Measurements from ENCODE around the gene RAPGEF5.

DNA sequence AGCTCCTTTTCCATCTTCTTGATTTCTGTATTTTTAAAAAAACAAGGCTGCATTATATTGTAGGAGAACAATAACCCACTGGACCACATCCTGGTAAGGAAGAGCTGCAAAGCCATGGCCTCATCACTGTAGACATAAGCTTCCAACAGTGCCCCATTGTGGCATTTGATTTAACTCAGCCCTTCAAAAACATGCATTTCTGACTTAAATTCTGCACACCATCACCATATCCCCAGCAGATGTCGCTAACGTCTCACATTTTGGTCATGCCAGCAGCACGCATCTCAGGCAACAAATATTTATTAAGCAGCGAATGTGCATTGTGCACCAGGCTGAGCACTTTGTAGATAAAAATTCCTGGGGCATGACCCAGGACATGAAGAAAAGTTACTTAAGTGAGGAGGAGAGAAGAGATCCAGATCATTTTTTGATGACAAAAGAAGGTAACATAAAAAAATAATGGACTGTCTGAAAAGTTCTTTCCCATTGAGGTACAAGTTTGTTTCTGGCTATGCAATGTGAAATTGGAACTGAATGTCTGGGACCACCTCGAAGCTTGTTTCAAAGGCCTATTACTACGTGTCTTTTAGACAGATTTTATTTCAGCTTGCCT is 246.6 kb downstream of the RAPGEF5 start:
- TF ChIP-seq EZH2 (IDR thresholded peaks at IDR 0.05), result no peak
- TF ChIP-seq POLR2AphosphoS5 (IDR thresholded peaks at IDR 0.05; ENCODE audit: borderline replicate concordance, low read depth, low read length), result no peak
